ENCODE results near the gene USP49. TPM values are rescaled to one million over a fixed set of nuclear protein-coding genes. Genes with fewer than 3 reads are reported as not detected.

Gene USP49
- total and polyA plus RNA-seq, 10 of the 15 experiments (the other 5 are each of a cell fraction or from before 2014, with no cell fraction given): 1.0 to 7.7 (median 4.3) TPM

- ATAC-seq (no peak), DNase-seq (ENCODE audit: low read depth, low spot score) (no peak), FAIRE-seq (no peak)
- ChIA-PET RAD21 (ENCODE audit: unreplicated experiment) (no interaction called here), POLR2A (interaction anchor here (0.6 to 1.4 kb wide), 2 partner anchors 15 to 210 kb away, joined by 3 to 4 read pairs; no protein-coding TSS in a partner anchor), CTCF (no interaction called here), SMC1A (ENCODE audit: uncharacterized antibody, unreplicated experiment) (no interaction called here)
- intact Hi-C loops (cut with micrococcal nuclease; ENCODE audit: unreplicated experiment): no loop called here
- 96% methylated on average over 1 of the region's 1 CpG for WGBS (ENCODE audit: insufficient coverage, insufficient replicate concordance, low lambda C conversion rate, missing lambda C conversion rate)
- Histone ChIP-seq H2AFZ (ENCODE audit: control insufficient read depth, low read depth, low read length) (no peak overlapping the region), H3K27me3 (replicated peaks in 1 of 2; ENCODE audit: control insufficient read depth in 2 of 2, insufficient read depth in 2 of 2, low read length in 1 of 2) (no peaks in the 10 kb centered on the region), H4K20me1 (ENCODE audit: control insufficient read depth, insufficient read depth) (no peaks in the 10 kb centered on the region), H3K9me3 (replicated peaks; ENCODE audit: control insufficient read depth, insufficient read depth, low read length) (no peaks in the 10 kb centered on the region), H3K4me3 (no peak overlapping the region), H3K27ac (ENCODE audit: control insufficient read depth, insufficient read depth) (no peak overlapping the region), H3K9ac (ENCODE audit: control insufficient read depth, insufficient read depth, low read length) (no peak overlapping the region), H3K36me3 (ENCODE audit: control insufficient read depth in 2 of 2, insufficient read depth in 2 of 2, low read length in 1 of 2) (no peaks in the 10 kb centered on the region), H3K4me1 (ENCODE audit: control insufficient read depth, insufficient read depth, low read length) (no peaks in the 10 kb centered on the region), H3K79me2 (ENCODE audit: control insufficient read depth, insufficient read depth, low read length) (no peaks in the 10 kb centered on the region), H3K4me2 (ENCODE audit: control insufficient read depth, insufficient read depth) (no peak overlapping the region)
- TF ChIP-seq CREB1 (IDR thresholded peaks at IDR 0.05; ENCODE audit: low read depth) (no peak), ATF7 (IDR thresholded peaks at IDR 0.05; ENCODE audit: low read depth) (0 out of 2 replicates have a peak, but pooled peaks have one; percentile 33)
- in situ Hi-C loops (cut with MboI): no loop called here
- no TSS peak for BruUV-seq (replicated peaks)
These were observed 13.7 kb downstream of the USP49 start for GRCh38 chr6:41881506-41881905.

- H4K20me1 ChIP-seq (ENCODE audit: control insufficient read depth, insufficient read depth): no peaks in the 10 kb centered on the region
- no peaks in the 10 kb centered on the region for H3K79me2 ChIP-seq (ENCODE audit: control insufficient read depth, insufficient read depth, low read length)
- no peak overlapping the region for H3K9ac ChIP-seq (ENCODE audit: control insufficient read depth, insufficient read depth, low read length)
- CTCF ChIA-PET: interaction anchor here (0.6 to 2.1 kb wide), 4 partner anchors 9 to 42 kb away, joined by 3 to 6 read pairs (median 4); partner anchors contain the start of genes BYSL and MED20
- WGBS (ENCODE audit: insufficient coverage, insufficient replicate concordance, low lambda C conversion rate, missing lambda C conversion rate): 82% methylated on average over 5 of the region's 5 CpGs
- H3K36me3 ChIP-seq (ENCODE audit: control insufficient read depth in 2 of 2, insufficient read depth in 2 of 2, low read length in 1 of 2): no peaks in the 10 kb centered on the region
- ATAC-seq: no peak
- RAD21 ChIA-PET (ENCODE audit: unreplicated experiment): no interaction called here
- no peak for TF ChIP-seq NBN (IDR thresholded peaks at IDR 0.05)
- no TSS peak for BruUV-seq (replicated peaks)
- DNase-seq (ENCODE audit: low read depth, low spot score): no peak
- no peaks in the 10 kb centered on the region for H3K9me3 ChIP-seq (replicated peaks; ENCODE audit: control insufficient read depth, insufficient read depth, low read length)
- H3K27ac ChIP-seq (ENCODE audit: control insufficient read depth, insufficient read depth): no peak overlapping the region
- POLR2A ChIA-PET: interaction anchor here (1.2 kb wide), 1 partner anchor 9 kb away, joined by 3 read pairs; no protein-coding TSS in a partner anchor
- H3K4me1 ChIP-seq (ENCODE audit: control insufficient read depth, insufficient read depth, low read length): no peaks in the 10 kb centered on the region
- no peak overlapping the region for H2AFZ ChIP-seq (ENCODE audit: control insufficient read depth, low read depth, low read length)
- no peak overlapping the region for H3K4me2 ChIP-seq (ENCODE audit: control insufficient read depth, insufficient read depth)
- H3K27me3 ChIP-seq (replicated peaks in 1 of 2; ENCODE audit: control insufficient read depth in 2 of 2, insufficient read depth in 2 of 2, low read length in 1 of 2): no peaks in the 10 kb centered on the region
- H3K4me3 ChIP-seq: no peak overlapping the region
- intact Hi-C loops (cut with micrococcal nuclease; ENCODE audit: unreplicated experiment): no loop called here
- SMC1A ChIA-PET (ENCODE audit: uncharacterized antibody, unreplicated experiment): no interaction called here
- no peak for FAIRE-seq
- in situ Hi-C loops (cut with MboI): no loop called here
These were observed 16.2 kb downstream of the USP49 start for GRCh38 chr6:41878961-41879405.

All from GM12878 (cell line).